Stimulated activated CD4-positive, alpha-beta T cell treated with anti-CD3 and anti-CD28 coated beads, Interleukin-2, amount 100 ng/mL, for 48 hours (primary cell): Measurements from ENCODE around the gene PROSER2.

Experiments
- DNase-seq, 2 donors: peaks; one replicate each; pipeline ENCODE4 v3.0.0-alpha.2; 2020

The PROSER2 gene

GRCh38 chr10:11823122-11823988 lies at the start of gene PROSER2:
Gene PROSER2 (plus strand): TSS chr10:11823356. CDS start chr10:11852078, 28,722 bp downstream.
- peak in 1 of 2 donors; percentile 24 for DNase-seq

- no peak for DNase-seq
Observed at GRCh38 chr10:11773761-11774441, 49.3 kb upstream of the PROSER2 start.

- DNase-seq = no peak
Observed at GRCh38 chr10:11775412-11775811, 47.7 kb upstream of the PROSER2 start.

- DNase-seq = no peak
Observed at GRCh38 chr10:11776080-11776479, 47.1 kb upstream of the PROSER2 start.

GRCh38 chr10:11781114-11781513 lies 42.0 kb upstream of the PROSER2 start:
- no peak for DNase-seq

GRCh38 chr10:11782793-11783557 lies 40.2 kb upstream of the PROSER2 start:
- DNase-seq = no peak

- no peak for DNase-seq
Observed at GRCh38 chr10:11783558-11783865, 39.6 kb upstream of the PROSER2 start.

- no peak for DNase-seq
Observed at GRCh38 chr10:11787374-11787773, 35.8 kb upstream of the PROSER2 start.

- no peak for DNase-seq
Observed at GRCh38 chr10:11787846-11788245, 35.3 kb upstream of the PROSER2 start.

GRCh38 chr10:11789306-11789705 lies 33.9 kb upstream of the PROSER2 start:
- no peak for DNase-seq

- DNase-seq = no peak
Observed at GRCh38 chr10:11789956-11790355, 33.2 kb upstream of the PROSER2 start.

GRCh38 chr10:11793762-11794479 lies 29.2 kb upstream of the PROSER2 start:
- no peak for DNase-seq

- DNase-seq = no peak
Observed at GRCh38 chr10:11794566-11794965, 28.6 kb upstream of the PROSER2 start.

- DNase-seq = no peak
Observed at GRCh38 chr10:11795101-11795920, 27.8 kb upstream of the PROSER2 start.

- DNase-seq = no peak
Observed at GRCh38 chr10:11796474-11796873, 26.7 kb upstream of the PROSER2 start.

- DNase-seq = no peak
Observed at GRCh38 chr10:11797281-11797680, 25.9 kb upstream of the PROSER2 start.

- no peak for DNase-seq
Observed at GRCh38 chr10:11797847-11798633, 25.1 kb upstream of the PROSER2 start.

GRCh38 chr10:11798845-11799735 lies 24.1 kb upstream of the PROSER2 start:
- DNase-seq = no peak

- no peak for DNase-seq
Observed at GRCh38 chr10:11799736-11800080, 23.4 kb upstream of the PROSER2 start.

GRCh38 chr10:11804336-11804735 lies 18.8 kb upstream of the PROSER2 start:
- DNase-seq = no peak
